Osteocyte (in vitro differentiated cells): ENCODE results near the gene TSPAN19. TPM values are rescaled to one million over a fixed set of nuclear protein-coding genes. Genes with fewer than 3 reads are reported as not detected.

Experiments
- DNase-seq: peaks from one replicate; pipeline ENCODE4 v3.0.0; 2021; ENCODE audit warnings: mixed read lengths; ENCODE audit not compliant: unreplicated experiment; ENCODE audit errors: extremely low spot score
- H3K27ac Mint-ChIP-seq: one replicate; pipeline ENCODE4 v1.8.0; 2021; ENCODE audit warnings: mild to moderate bottlenecking, mixed read lengths; ENCODE audit not compliant: unreplicated experiment
- H3K27me3 Mint-ChIP-seq: one replicate; pipeline ENCODE4 v1.8.0; 2021; ENCODE audit warnings: mixed read lengths; ENCODE audit not compliant: unreplicated experiment
- H3K36me3 Mint-ChIP-seq: one replicate; pipeline ENCODE4 v1.8.0; 2021; ENCODE audit warnings: mixed read lengths; ENCODE audit not compliant: unreplicated experiment
- H3K4me1 Mint-ChIP-seq: one replicate; pipeline ENCODE4 v1.8.0; 2021; ENCODE audit warnings: mixed read lengths; ENCODE audit not compliant: unreplicated experiment
- H3K4me3 Mint-ChIP-seq: one replicate; pipeline ENCODE4 v1.8.0; 2021; ENCODE audit warnings: mild to moderate bottlenecking, moderate library complexity, mixed read lengths; ENCODE audit not compliant: unreplicated experiment
- H3K9me3 Mint-ChIP-seq: one replicate; pipeline ENCODE4 v1.8.0; 2021; ENCODE audit warnings: mixed read lengths; ENCODE audit not compliant: unreplicated experiment
- CTCF ChIP-seq: fragments of 200-600 bp; sonication (generic); IDR thresholded peaks from 2 replicates; pipeline ENCODE4 v1.5.0; 2021; ENCODE audit warnings: antibody characterized with exemption, mild to moderate bottlenecking, moderate library complexity
- total RNA-seq: library from RNA; stranded (reverse); gene quantifications from 2 replicates; pipeline ENCODE4 v1.2.1, GENCODE V29; 2021

The TSPAN19 gene
- total RNA-seq, 1 donor from 2014 or later: not detected

- TF ChIP-seq CTCF: no peak
- H3K27ac Mint-ChIP-seq: no peak overlapping the region
- no peak overlapping the region for H3K4me3 Mint-ChIP-seq
- peaks cover 3% of the 10 kb centered on the region for H3K27me3 Mint-ChIP-seq
- H3K9me3 Mint-ChIP-seq: no peaks in the 10 kb centered on the region
- H3K4me1 Mint-ChIP-seq: no peaks in the 10 kb centered on the region
- DNase-seq: no peak
- no peaks in the 10 kb centered on the region for H3K36me3 Mint-ChIP-seq
These were observed 53.2 kb downstream of the TSPAN19 start for GRCh38 chr12:84982888-84983287.

GRCh38 chr12:84978921-84979320 is 57.2 kb downstream of the TSPAN19 start:
- no peaks in the 10 kb centered on the region for H3K4me1 Mint-ChIP-seq
- H3K9me3 Mint-ChIP-seq: no peaks in the 10 kb centered on the region
- H3K27ac Mint-ChIP-seq: no peak overlapping the region
- peaks cover 3% of the 10 kb centered on the region for H3K27me3 Mint-ChIP-seq
- H3K4me3 Mint-ChIP-seq: no peak overlapping the region
- H3K36me3 Mint-ChIP-seq: no peaks in the 10 kb centered on the region
- no peak for DNase-seq
- TF ChIP-seq CTCF: no peak

GRCh38 chr12:84976133-84976532 is 59.9 kb downstream of the TSPAN19 start:
- H3K4me3 Mint-ChIP-seq: no peak overlapping the region
- no peak for DNase-seq
- H3K9me3 Mint-ChIP-seq: no peaks in the 10 kb centered on the region
- no peak overlapping the region for H3K27ac Mint-ChIP-seq
- no peaks in the 10 kb centered on the region for H3K36me3 Mint-ChIP-seq
- TF ChIP-seq CTCF: no peak
- no peaks in the 10 kb centered on the region for H3K27me3 Mint-ChIP-seq
- H3K4me1 Mint-ChIP-seq: no peaks in the 10 kb centered on the region

GRCh38 chr12:84974155-84974815 is 61.8 kb downstream of the TSPAN19 start:
- Mint-ChIP-seq H3K36me3 (no peaks in the 10 kb centered on the region), H3K27ac (no peak overlapping the region), H3K4me1 (no peaks in the 10 kb centered on the region), H3K27me3 (no peaks in the 10 kb centered on the region), H3K4me3 (no peak overlapping the region), H3K9me3 (no peaks in the 10 kb centered on the region)
- TF ChIP-seq CTCF: no peak
- DNase-seq: no peak

GRCh38 chr12:84973026-84973425 is 63.1 kb downstream of the TSPAN19 start:
- Mint-ChIP-seq H3K27ac (no peak overlapping the region), H3K9me3 (no peaks in the 10 kb centered on the region), H3K4me3 (no peak overlapping the region), H3K27me3 (no peaks in the 10 kb centered on the region), H3K36me3 (no peaks in the 10 kb centered on the region), H3K4me1 (no peaks in the 10 kb centered on the region)
- no peak for TF ChIP-seq CTCF
- no peak for DNase-seq
